DMS79 treated with DMSO at 0.1 percent for 48 hours (cell line): Measurements from ENCODE around the gene ADGRV1.
"Not testable (repeated sequence)": the region's sequence is repeated elsewhere in the genome, so short reads cannot be mapped to it uniquely, and the experiment has no call there.

Experiments used
- DNase-seq: peaks from one replicate; lab custom pipeline; 2025; lab: John Stamatoyannopoulos, UW

ADGRV1 gene

GRCh38 chr5:90948969-90949368, 390.4 kb downstream of the ADGRV1 start:
- no peak for DNase-seq

GRCh38 chr5:90949469-90950358, 391.1 kb downstream of the ADGRV1 start:
- DNase-seq, result no peak

GRCh38 chr5:90955001-90955635, 396.5 kb downstream of the ADGRV1 start:
- DNase-seq, result no peak

GRCh38 chr5:90956511-90957097, 398.0 kb downstream of the ADGRV1 start:
- DNase-seq, result peak; percentile 59

GRCh38 chr5:90957906-90958305, 399.3 kb downstream of the ADGRV1 start:
- DNase-seq, result no peak

GRCh38 chr5:90959262-90959661, 400.7 kb downstream of the ADGRV1 start:
- DNase-seq, result no peak

- DNase-seq, result no peak
Observed at GRCh38 chr5:90962481-90962880, 403.9 kb downstream of the ADGRV1 start.

- DNase-seq, result no peak
Observed at GRCh38 chr5:90965110-90965685, 406.6 kb downstream of the ADGRV1 start.

- no peak for DNase-seq
Observed at GRCh38 chr5:90967443-90967842, 408.8 kb downstream of the ADGRV1 start.

GRCh38 chr5:90967851-90968250, 409.3 kb downstream of the ADGRV1 start:
- DNase-seq, result no peak

- no peak for DNase-seq
Observed at GRCh38 chr5:90968319-90968718, 409.7 kb downstream of the ADGRV1 start.

- DNase-seq, result not testable (repeated sequence)
Observed at GRCh38 chr5:90969945-90970344, 411.3 kb downstream of the ADGRV1 start.

- DNase-seq, result no peak
Observed at GRCh38 chr5:90981177-90981576, 422.6 kb downstream of the ADGRV1 start.

GRCh38 chr5:90981821-90982220, 423.2 kb downstream of the ADGRV1 start:
- DNase-seq, result no peak

- DNase-seq, result no peak
Observed at GRCh38 chr5:90982576-90982975, 424.0 kb downstream of the ADGRV1 start.

- no peak for DNase-seq
Observed at GRCh38 chr5:90983148-90983547, 424.6 kb downstream of the ADGRV1 start.

GRCh38 chr5:90983711-90984124, 425.1 kb downstream of the ADGRV1 start:
- DNase-seq, result no peak

- DNase-seq, result no peak
Observed at GRCh38 chr5:90985341-90985740, 426.7 kb downstream of the ADGRV1 start.

GRCh38 chr5:90987726-90988125, 429.1 kb downstream of the ADGRV1 start:
- DNase-seq, result no peak

- no peak for DNase-seq
Observed at GRCh38 chr5:90991201-90991600, 432.6 kb downstream of the ADGRV1 start.

GRCh38 chr5:90994796-90995195, 436.2 kb downstream of the ADGRV1 start:
- no peak for DNase-seq

- DNase-seq, result no peak
Observed at GRCh38 chr5:90996089-90996488, 437.5 kb downstream of the ADGRV1 start.

GRCh38 chr5:90997082-90997481, 438.5 kb downstream of the ADGRV1 start:
- DNase-seq, result no peak
